Umbilical cord (tissue), 2 donors: ENCODE results near the gene KRTCAP3. TPM values are rescaled to one million over a fixed set of nuclear protein-coding genes. Genes with fewer than 3 reads are reported as not detected.

Experiments
- DNase-seq: peaks from one replicate; pipeline ENCODE4 v3.0.0-alpha.2; 2015; ENCODE audit warnings: low spot score
- total RNA-seq: library from RNA; depleted of rRNA; stranded (reverse); fragments of >200 nt; gene quantifications from one replicate; pipeline ENCODE4 v1.2.3, GENCODE V29; 2014; ENCODE audit warnings: low replicate concordance; ENCODE audit not compliant: insufficient read depth

The KRTCAP3 gene
- total RNA-seq, 1 donor from 2014 or later: not detected

GRCh38 chr2:27441226-27441926 lies 805 bp upstream of the KRTCAP3 start:
- no peak for DNase-seq

GRCh38 chr2:27442920-27443282 lies 720 bp downstream of the KRTCAP3 start:
- DNase-seq: no peak

GRCh38 chr2:27445155-27445554 lies 3.0 kb downstream of the KRTCAP3 start:
- DNase-seq: no peak

GRCh38 chr2:27445615-27446014 lies 3.4 kb downstream of the KRTCAP3 start:
- DNase-seq: no peak

GRCh38 chr2:27446057-27446456 lies 3.9 kb downstream of the KRTCAP3 start:
- no peak for DNase-seq

GRCh38 chr2:27448381-27448780 lies 6.2 kb downstream of the KRTCAP3 start:
- no peak for DNase-seq

- no peak for DNase-seq
Measured at GRCh38 chr2:27451095-27451494, 8.9 kb downstream of the KRTCAP3 start.

GRCh38 chr2:27453968-27454367 lies 11.8 kb downstream of the KRTCAP3 start:
- DNase-seq: no peak

- DNase-seq: no peak
Measured at GRCh38 chr2:27461118-27461517, 18.9 kb downstream of the KRTCAP3 start.

- no peak for DNase-seq
Measured at GRCh38 chr2:27464443-27464842, 22.3 kb downstream of the KRTCAP3 start.

- DNase-seq: no peak
Measured at GRCh38 chr2:27471961-27472360, 29.8 kb downstream of the KRTCAP3 start.

GRCh38 chr2:27485496-27485895 lies 43.3 kb downstream of the KRTCAP3 start:
- DNase-seq: no peak

GRCh38 chr2:27489118-27489497 lies 46.9 kb downstream of the KRTCAP3 start:
- peak; percentile 29 for DNase-seq

- DNase-seq: peak; percentile 99
Measured at GRCh38 chr2:27489498-27490397, 47.6 kb downstream of the KRTCAP3 start, which contains the start of gene IFT172. Gene IFT172 (minus strand): TSS chr2:27489743. CDS start chr2:27489653, 90 bp downstream.

GRCh38 chr2:27492557-27492956 lies 50.4 kb downstream of the KRTCAP3 start:
- DNase-seq: no peak

- DNase-seq: no peak
Measured at GRCh38 chr2:27493948-27494283, 51.7 kb downstream of the KRTCAP3 start.

Other genes with a start within 250 kb of the KRTCAP3 start
- 112 TPM for gene ATRAID, start 230.3 kb upstream of the KRTCAP3 start, total RNA-seq
- 13.0 TPM for gene SLC5A6, start 230.1 kb upstream of the KRTCAP3 start, total RNA-seq
- gene CAD, start 225.0 kb upstream of the KRTCAP3 start, total RNA-seq: 45.0 TPM
- gene SLC30A3, start 179.3 kb upstream of the KRTCAP3 start, total RNA-seq: 5.5 TPM
- gene DNAJC5G, start 166.9 kb upstream of the KRTCAP3 start, total RNA-seq: not detected
- gene TRIM54, start 160.0 kb upstream of the KRTCAP3 start, total RNA-seq: 5.1 TPM
- 1.4 TPM for gene UCN, start 133.9 kb upstream of the KRTCAP3 start, total RNA-seq
- gene MPV17, start 119.3 kb upstream of the KRTCAP3 start, total RNA-seq: 27.9 TPM
- gene GTF3C2, start 85.6 kb upstream of the KRTCAP3 start, total RNA-seq: 31.8 TPM
- 10.1 TPM for gene EIF2B4, start 72.0 kb upstream of the KRTCAP3 start, total RNA-seq
- gene SNX17, start 71.8 kb upstream of the KRTCAP3 start, total RNA-seq: 98.0 TPM
- 8.4 TPM for gene ZNF513, start 61.6 kb upstream of the KRTCAP3 start, total RNA-seq
- 28.2 TPM for gene PPM1G, start 32.8 kb upstream of the KRTCAP3 start, total RNA-seq
- gene NRBP1, start 13.8 kb upstream of the KRTCAP3 start, total RNA-seq: 89.3 TPM
- 21.4 TPM for gene IFT172, start 47.4 kb downstream of the KRTCAP3 start, total RNA-seq
- 3.1 TPM for gene FNDC4, start 52.8 kb downstream of the KRTCAP3 start, total RNA-seq
- not detected for gene GCKR, start 54.5 kb downstream of the KRTCAP3 start, total RNA-seq
- 27.7 TPM for gene ZNF512, start 140.7 kb downstream of the KRTCAP3 start, total RNA-seq
- gene CCDC121, start 186.6 kb downstream of the KRTCAP3 start, total RNA-seq: 10.6 TPM
- 27.2 TPM for gene GPN1, start 186.7 kb downstream of the KRTCAP3 start, total RNA-seq
- 30.6 TPM for gene SUPT7L, start 221.2 kb downstream of the KRTCAP3 start, total RNA-seq
- gene SLC4A1AP, start 221.5 kb downstream of the KRTCAP3 start, total RNA-seq: 24.6 TPM